ENCODE data around the gene UNC45B. TPM values are rescaled to one million over a fixed set of nuclear protein-coding genes. Genes with fewer than 3 reads are reported as not detected.
"Not testable (repeated sequence)": the region's sequence is repeated elsewhere in the genome, so short reads cannot be mapped to it uniquely, and the experiment has no call there.

UNC45B gene
- total RNA-seq, 2 donors from 2014 or later: 118 to 131 TPM

DNA sequence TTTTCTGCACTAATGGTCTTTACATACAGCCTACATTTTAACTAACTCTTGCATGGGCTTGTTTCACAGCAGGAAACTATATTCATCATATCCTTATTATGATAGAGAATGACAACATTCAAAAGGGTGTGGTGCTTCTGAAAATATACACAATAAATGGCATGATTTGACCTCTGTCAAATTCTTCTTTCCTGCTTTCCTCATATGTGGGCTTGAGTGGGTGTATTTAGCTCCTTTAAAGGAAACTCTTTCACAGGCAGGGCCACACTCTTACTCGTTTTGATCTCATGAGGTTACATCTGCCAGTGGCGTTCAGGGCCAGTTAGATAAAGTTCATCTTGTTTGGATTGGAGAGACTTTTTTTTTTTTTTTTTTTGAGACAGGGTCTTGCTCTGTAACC is 40.5 kb downstream of the UNC45B start:
- Histone ChIP-seq H3K4me3 (no peak overlapping the region), H3K36me3 (peaks cover 22% of the 10 kb centered on the region), H3K27me3 (no peaks in the 10 kb centered on the region), H3K4me1 (no peaks in the 10 kb centered on the region), H3K9me3 (no peaks in the 10 kb centered on the region), H3K27ac (no peak overlapping the region)
- no peak for DNase-seq (ENCODE audit: low spot score)
- TF ChIP-seq CTCF (IDR thresholded peaks at IDR 0.05): no peak

- Histone ChIP-seq H3K27ac (no peak overlapping the region), H3K4me1 (no peaks in the 10 kb centered on the region), H3K4me3 (no peak overlapping the region), H3K27me3 (no peaks in the 10 kb centered on the region), H3K9me3 (no peaks in the 10 kb centered on the region), H3K36me3 (peaks cover 15% of the 10 kb centered on the region)
- DNase-seq (ENCODE audit: low spot score): no peak
- no peak for TF ChIP-seq CTCF (IDR thresholded peaks at IDR 0.05)
Measured at GRCh38 chr17:35189291-35189690, 41.7 kb downstream of the UNC45B start.

DNA sequence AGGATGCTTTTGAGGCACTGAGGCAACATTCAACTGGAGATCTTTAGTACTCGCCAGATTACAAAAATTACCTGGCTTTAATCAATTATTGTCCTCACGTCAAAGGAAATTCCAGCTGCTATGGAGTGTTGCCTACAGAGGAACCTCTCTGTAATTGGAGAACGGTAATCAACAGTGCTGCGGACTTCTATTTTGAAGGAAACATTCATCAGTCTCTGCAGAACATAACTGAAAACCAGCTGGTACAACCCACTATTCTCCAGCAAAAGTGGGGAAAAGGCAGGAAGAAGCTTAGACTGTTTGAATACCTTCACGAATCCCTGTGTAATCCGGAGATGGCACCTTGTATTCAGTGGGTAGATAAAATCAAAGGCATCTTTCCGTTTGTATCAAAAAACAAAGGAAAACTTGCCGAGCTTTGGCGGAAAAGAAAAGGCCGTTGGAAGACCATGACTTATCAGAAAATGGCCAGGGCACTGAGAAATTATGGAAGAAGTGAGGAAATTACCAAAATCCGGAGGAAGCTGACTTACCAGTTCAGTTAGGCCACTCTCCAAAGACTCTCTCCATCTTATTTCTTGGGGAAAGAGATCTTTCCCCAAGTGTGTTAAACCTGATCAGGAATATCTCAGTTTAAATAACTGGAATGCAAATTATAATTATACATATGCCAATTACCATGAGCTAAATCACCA is 43.5 kb downstream of the UNC45B start:
- Histone ChIP-seq H3K4me1 (no peaks in the 10 kb centered on the region), H3K27me3 (no peaks in the 10 kb centered on the region), H3K36me3 (peaks cover 15% of the 10 kb centered on the region), H3K9me3 (no peaks in the 10 kb centered on the region), H3K4me3 (no peak overlapping the region), H3K27ac (no peak overlapping the region)
- TF ChIP-seq CTCF (IDR thresholded peaks at IDR 0.05): no peak
- DNase-seq (ENCODE audit: low spot score): no peak

DNA sequence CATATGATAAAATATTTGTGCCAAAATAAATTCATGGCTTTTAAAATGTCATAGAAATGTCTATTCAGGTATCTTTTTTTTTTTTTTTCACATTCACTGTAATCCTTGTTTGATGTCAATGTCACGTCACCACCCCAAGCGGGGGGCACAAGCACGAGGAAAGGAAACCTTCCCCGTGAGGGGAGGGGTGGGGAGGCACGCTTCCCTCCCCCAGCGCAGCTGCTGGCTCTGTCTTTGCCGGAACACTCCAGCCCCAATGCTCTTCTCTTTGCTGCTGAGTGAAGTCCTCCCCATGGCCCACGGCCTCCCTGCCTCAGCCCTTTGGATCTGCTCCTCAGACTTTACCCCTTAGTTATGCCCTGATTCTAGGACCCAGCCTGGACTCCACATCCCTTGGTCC is 45.1 kb downstream of the UNC45B start:
- no peak overlapping the region for H3K4me3 ChIP-seq
- no peak for TF ChIP-seq CTCF (IDR thresholded peaks at IDR 0.05)
- H3K9me3 ChIP-seq: no peaks in the 10 kb centered on the region
- H3K4me1 ChIP-seq: no peaks in the 10 kb centered on the region
- no peaks in the 10 kb centered on the region for H3K27me3 ChIP-seq
- no peak overlapping the region for H3K27ac ChIP-seq
- H3K36me3 ChIP-seq: peaks cover 9% of the 10 kb centered on the region
- no peak for DNase-seq (ENCODE audit: low spot score)

- H3K4me3 ChIP-seq; DNase-seq (ENCODE audit: low spot score): not testable (repeated sequence)
Measured at GRCh38 chr17:35194001-35194400, 46.4 kb downstream of the UNC45B start, which contains the start of gene SLC35G3. TSS of gene SLC35G3 (minus strand) at chr17:35194393. CDS start at chr17:35194307, 86 bp downstream.

DNA sequence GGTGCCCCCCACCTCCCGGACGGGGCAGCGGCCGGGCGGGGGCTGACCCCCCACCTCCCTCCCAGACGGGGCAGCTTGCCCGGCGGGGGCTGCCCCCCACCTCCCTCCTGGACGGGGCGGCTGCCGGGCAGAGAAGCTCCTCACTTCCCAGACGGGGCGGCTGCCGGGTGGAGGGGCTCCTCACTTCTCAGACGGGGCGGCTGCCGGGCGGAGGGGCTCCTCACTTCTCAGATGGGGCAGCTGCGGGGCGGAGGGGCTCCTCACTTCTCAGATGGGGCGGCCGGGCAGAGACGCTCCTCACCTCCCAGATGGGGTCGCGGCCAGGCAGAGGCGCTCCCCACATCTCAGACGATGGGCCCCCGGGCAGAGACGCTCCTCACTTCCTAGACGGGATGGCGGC is 47.4 kb downstream of the UNC45B start:
- not testable (repeated sequence) for H3K4me3 ChIP-seq; H3K27me3 ChIP-seq; H3K27ac ChIP-seq; H3K9me3 ChIP-seq; DNase-seq (ENCODE audit: low spot score); H3K4me1 ChIP-seq; H3K36me3 ChIP-seq

More at GRCh38 chr17:35194001-35194400, 46.4 kb downstream of the UNC45B start, which contains the start of gene SLC35G3:
- H3K27me3 ChIP-seq, H3K9me3 ChIP-seq, H3K4me1 ChIP-seq, H3K27ac ChIP-seq, H3K36me3 ChIP-seq: not testable (repeated sequence)

DNA sequence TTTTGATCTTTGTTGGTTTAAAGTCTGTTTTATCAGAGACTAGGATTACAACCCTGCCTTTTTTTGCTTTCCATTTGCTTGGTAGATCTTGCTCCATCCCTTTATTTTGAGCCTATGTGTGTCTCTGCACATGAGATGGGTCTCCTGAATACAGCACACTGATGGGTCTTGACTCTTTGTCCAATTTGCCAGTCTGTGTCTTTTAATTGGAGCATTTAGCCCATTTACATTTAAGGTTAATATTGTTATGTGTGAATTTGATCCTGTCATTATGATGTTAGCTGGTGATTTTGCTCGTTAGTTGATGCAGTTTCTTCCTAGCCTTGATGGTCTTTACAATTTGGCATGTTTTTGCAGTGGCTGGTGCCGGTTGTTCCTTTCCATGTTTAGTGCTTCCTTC is 55.0 kb downstream of the UNC45B start:
- not testable (repeated sequence) for H3K4me3 ChIP-seq; H3K27me3 ChIP-seq; H3K36me3 ChIP-seq; H3K9me3 ChIP-seq; H3K27ac ChIP-seq; DNase-seq (ENCODE audit: low spot score); H3K4me1 ChIP-seq

Data from right atrium auricular region (tissue), 2 donors.